Vagina (tissue), 2 donors: ENCODE data around the gene ESRRA. TPM values are rescaled to one million over a fixed set of nuclear protein-coding genes. Genes with fewer than 3 reads are reported as not detected.

Source experiments
- DNase-seq, 2 donors: peaks; one replicate each; pipeline ENCODE4 v3.0.0-alpha.2; 2017; ENCODE audit errors: extremely low spot score in 2 of 2
- H3K27ac ChIP-seq: fragments of 200-600 bp; sonication (generic); one replicate; pipeline ENCODE4 v1.5.1; 2019
- H3K27me3 ChIP-seq: fragments of 200-600 bp; sonication (generic); one replicate; pipeline ENCODE4 v1.5.1; 2019
- H3K36me3 ChIP-seq, 2 donors: fragments of 200-600 bp; sonication (generic); one replicate each; pipeline ENCODE4 v1.5.1; 2017 to 2019
- H3K4me1 ChIP-seq: fragments of 200-600 bp; sonication (generic); one replicate; pipeline ENCODE4 v1.5.1; 2019
- H3K4me3 ChIP-seq, 2 donors: fragments of 200-600 bp; sonication (generic); 1 replicate in 1 of 2; 2 replicates in 1 of 2; pipeline ENCODE4 v1.5.1; 2016 to 2019
- H3K9me3 ChIP-seq: fragments of 200-600 bp; sonication (generic); one replicate; pipeline ENCODE4 v1.5.1; 2019
- CTCF ChIP-seq, 3 experiments: fragments of 450-650 bp in 2 of 3; fragments of 200-600 bp in 1 of 3; sonication (generic) in 1 of 3; IDR thresholded peaks; one replicate each; pipeline ENCODE4 v1.5.1; 2017 to 2019; ENCODE audit warnings: antibody characterized with exemption in 3 of 3, mild to moderate bottlenecking in 2 of 3, moderate library complexity in 2 of 3
- POLR2A ChIP-seq, 2 donors: fragments of 450-650 bp; IDR thresholded peaks; one replicate each; pipeline ENCODE4 v1.6.1; 2017; ENCODE audit warnings: antibody characterized with exemption in 2 of 2, mild to moderate bottlenecking in 2 of 2, moderate library complexity in 2 of 2
- POLR2AphosphoS5 ChIP-seq, 2 donors: sonication (generic); formaldehyde crosslinking; IDR thresholded peaks; one replicate each; pipeline ENCODE4 v1.9.0; 2017; ENCODE audit warnings: antibody characterized with exemption in 2 of 2, mild to moderate bottlenecking in 2 of 2, low read depth in 1 of 2; ENCODE audit not compliant: insufficient read depth in 1 of 2
- intact Hi-C: fragments of 100-400 bp; cut with DNase I; formaldehyde crosslinking; loops from one replicate; pipeline ENCODE4 v1.15.1; 2023
- total RNA-seq: library from RNA; depleted of rRNA; stranded (reverse); fragments of >200 nt; gene quantifications from one replicate; pipeline ENCODE4 v1.2.3, GENCODE V29; 2016

The ESRRA gene
- total RNA-seq, 1 donor from 2014 or later = 44.4 TPM

- no peak overlapping the region for H3K27ac ChIP-seq
- no peak for DNase-seq
- peaks cover 0 to 61% of the 10 kb centered on the region in 2 donors for H3K36me3 ChIP-seq
- no peaks in the 10 kb centered on the region for H3K9me3 ChIP-seq
- intact Hi-C loops = no loop called here
- no peaks in the 10 kb centered on the region for H3K4me1 ChIP-seq
- H3K4me3 ChIP-seq = no peak overlapping the region
- no peak for TF ChIP-seq POLR2A (IDR thresholded peaks at IDR 0.05)
- TF ChIP-seq CTCF (IDR thresholded peaks at IDR 0.05) = no peak
- TF ChIP-seq POLR2AphosphoS5 (IDR thresholded peaks at IDR 0.05; ENCODE audit: insufficient read depth in 1 of 2, low read depth in 1 of 2) = no peak
- no peaks in the 10 kb centered on the region for H3K27me3 ChIP-seq
Observed at GRCh38 chr11:64260147-64260708, 45.1 kb upstream of the ESRRA start.

GRCh38 chr11:64261556-64262080 lies 43.7 kb upstream of the ESRRA start:
- intact Hi-C loops = no loop called here
- H3K4me3 ChIP-seq = no peak overlapping the region
- H3K36me3 ChIP-seq = peaks cover 0 to 67% of the 10 kb centered on the region in 2 donors
- TF ChIP-seq POLR2AphosphoS5 (IDR thresholded peaks at IDR 0.05; ENCODE audit: insufficient read depth in 1 of 2, low read depth in 1 of 2) (no peak), CTCF (IDR thresholded peaks at IDR 0.05) (no peak), POLR2A (IDR thresholded peaks at IDR 0.05) (no peak)
- no peaks in the 10 kb centered on the region for H3K27me3 ChIP-seq
- H3K27ac ChIP-seq = no peak overlapping the region
- DNase-seq = no peak
- H3K9me3 ChIP-seq = no peaks in the 10 kb centered on the region
- H3K4me1 ChIP-seq = no peaks in the 10 kb centered on the region

GRCh38 chr11:64262271-64263002 lies 42.9 kb upstream of the ESRRA start:
- Histone ChIP-seq H3K36me3 (peaks cover 0 to 68% of the 10 kb centered on the region in 2 donors), H3K9me3 (no peaks in the 10 kb centered on the region), H3K4me1 (peaks cover 4% of the 10 kb centered on the region), H3K4me3 (no peak overlapping the region), H3K27ac (no peak overlapping the region), H3K27me3 (no peaks in the 10 kb centered on the region)
- DNase-seq = no peak
- intact Hi-C loops = no loop called here
- no peak for TF ChIP-seq POLR2AphosphoS5 (IDR thresholded peaks at IDR 0.05; ENCODE audit: insufficient read depth in 1 of 2, low read depth in 1 of 2)
- no peak for TF ChIP-seq CTCF (IDR thresholded peaks at IDR 0.05)
- TF ChIP-seq POLR2A (IDR thresholded peaks at IDR 0.05) = no peak

- H3K27me3 ChIP-seq = no peaks in the 10 kb centered on the region
- H3K27ac ChIP-seq = no peak overlapping the region
- H3K4me1 ChIP-seq = peaks cover 13% of the 10 kb centered on the region
- H3K36me3 ChIP-seq = peaks cover 0 to 67% of the 10 kb centered on the region in 2 donors
- H3K9me3 ChIP-seq = no peaks in the 10 kb centered on the region
- intact Hi-C loops = no loop called here
- no peak for TF ChIP-seq CTCF (IDR thresholded peaks at IDR 0.05)
- no peak for DNase-seq
- no peak overlapping the region for H3K4me3 ChIP-seq
Observed at GRCh38 chr11:64263021-64263946, 42.0 kb upstream of the ESRRA start.
